HG02885 (cell line): Measurements from ENCODE around the gene NAT8L.

ENCODE experiments used
- ATAC-seq: cut with Tn5 transposase; IDR thresholded peaks from one replicate; pipeline ENCODE4 v1.9.1; 2021; ENCODE audit warnings: mild to moderate bottlenecking; ENCODE audit not compliant: unreplicated experiment, poor library complexity

Gene NAT8L

GRCh38 chr4:2062808-2063524, 3.8 kb downstream of the NAT8L start:
- no peak for ATAC-seq

GRCh38 chr4:2063557-2064275, 4.6 kb downstream of the NAT8L start:
- no peak for ATAC-seq

GRCh38 chr4:2064276-2064991, 5.3 kb downstream of the NAT8L start:
- ATAC-seq = no peak

GRCh38 chr4:2065106-2065930, 6.2 kb downstream of the NAT8L start:
- ATAC-seq = no peak

- ATAC-seq = no peak
Observed at GRCh38 chr4:2066011-2066551, 7.0 kb downstream of the NAT8L start.

GRCh38 chr4:2066571-2067445, 7.7 kb downstream of the NAT8L start:
- ATAC-seq = no peak

- no peak for ATAC-seq
Observed at GRCh38 chr4:2067446-2068197, 8.5 kb downstream of the NAT8L start.

GRCh38 chr4:2068198-2068470, 9.0 kb downstream of the NAT8L start:
- no peak for ATAC-seq

GRCh38 chr4:2068566-2068965, 9.4 kb downstream of the NAT8L start:
- ATAC-seq = no peak

- ATAC-seq = no peak
Observed at GRCh38 chr4:2069161-2069971, 10.2 kb downstream of the NAT8L start.

- no peak for ATAC-seq
Observed at GRCh38 chr4:2069986-2070385, 10.9 kb downstream of the NAT8L start.

- ATAC-seq = no peak
Observed at GRCh38 chr4:2070421-2071251, 11.5 kb downstream of the NAT8L start.

GRCh38 chr4:2071252-2071911, 12.3 kb downstream of the NAT8L start:
- no peak for ATAC-seq

GRCh38 chr4:2071912-2072867, 13.1 kb downstream of the NAT8L start:
- no peak for ATAC-seq

- no peak for ATAC-seq
Observed at GRCh38 chr4:2072971-2073807, 14.1 kb downstream of the NAT8L start.
